CD4-positive, alpha-beta T cell treated with Interleukin-12 subunit alpha and Interleukin-12 subunit beta, for 1 hour (primary cell): ENCODE data around the gene IL36G.

Source experiments
- DNase-seq: peaks from one replicate; pipeline ENCODE4 v3.0.0-alpha.2; 2020

The IL36G gene

DNA sequence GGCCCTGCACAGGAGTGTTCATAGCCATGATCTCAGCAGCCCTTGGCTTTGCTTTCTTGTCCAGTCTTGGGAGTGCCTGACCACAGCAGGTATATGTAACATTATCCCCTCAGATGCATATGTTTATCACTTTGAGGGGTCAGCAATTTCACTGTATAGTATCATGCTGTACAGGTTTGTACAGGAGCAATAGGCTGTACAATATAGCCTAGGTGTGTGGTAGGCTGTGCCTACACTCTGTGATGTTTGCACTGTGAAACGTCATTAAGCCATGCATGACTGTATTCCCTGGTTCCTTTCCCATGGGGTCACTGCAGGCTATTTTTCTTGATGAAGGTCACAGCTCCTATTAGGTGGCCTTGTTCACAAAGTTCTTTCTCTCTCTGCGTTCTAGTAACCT, 4.7 kb upstream of the IL36G start:
- DNase-seq, result no peak

GRCh38 chr2:112979731-112980130, 1.9 kb downstream of the IL36G start:
- no peak for DNase-seq

DNA sequence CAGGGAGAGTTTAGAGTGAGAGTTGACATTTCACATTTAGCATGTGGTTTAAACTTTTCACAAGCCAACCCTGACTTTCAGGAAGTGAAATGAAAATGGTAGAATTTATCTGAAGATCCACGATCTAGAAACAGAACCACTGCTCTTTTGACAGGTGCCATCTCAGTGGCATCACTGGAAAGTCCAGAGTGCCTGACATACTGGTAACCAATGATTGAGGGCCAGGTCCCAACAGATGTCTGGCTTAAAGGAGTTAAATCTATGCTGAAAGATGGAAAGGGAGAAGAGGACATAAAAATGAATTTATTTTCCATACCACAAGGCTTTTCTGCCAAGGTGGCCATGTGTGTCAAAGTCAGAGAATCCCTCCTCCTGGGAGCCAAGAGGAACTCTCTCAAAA, 2.7 kb downstream of the IL36G start:
- no peak for DNase-seq

DNA sequence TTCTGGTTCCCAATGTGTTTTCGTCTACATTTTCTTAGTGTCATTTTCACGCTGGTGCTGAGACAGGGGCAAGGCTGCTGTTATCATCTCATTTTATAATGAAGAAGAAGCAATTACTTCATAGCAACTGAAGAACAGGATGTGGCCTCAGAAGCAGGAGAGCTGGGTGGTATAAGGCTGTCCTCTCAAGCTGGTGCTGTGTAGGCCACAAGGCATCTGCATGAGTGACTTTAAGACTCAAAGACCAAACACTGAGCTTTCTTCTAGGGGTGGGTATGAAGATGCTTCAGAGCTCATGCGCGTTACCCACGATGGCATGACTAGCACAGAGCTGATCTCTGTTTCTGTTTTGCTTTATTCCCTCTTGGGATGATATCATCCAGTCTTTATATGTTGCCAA, 7.3 kb downstream of the IL36G start:
- peak; percentile 21 for DNase-seq

DNA sequence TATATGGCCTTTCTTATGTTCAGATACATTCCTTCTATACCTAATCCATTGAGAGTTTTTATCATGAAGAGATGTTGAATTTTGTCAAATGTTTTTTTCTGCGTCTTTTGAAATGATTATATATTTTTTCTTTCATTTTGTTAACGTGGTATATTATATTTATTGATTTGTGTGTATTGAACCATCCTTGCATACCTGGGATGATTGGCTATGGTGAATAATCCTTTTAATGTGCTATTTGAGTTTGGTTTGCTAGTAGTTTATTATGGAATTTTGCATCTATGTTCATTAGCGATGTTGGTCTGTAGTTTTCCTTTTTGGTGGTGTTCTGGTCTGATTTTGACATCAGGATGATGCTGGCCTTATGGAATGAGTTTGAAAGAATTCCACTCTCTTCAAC, 11.8 kb downstream of the IL36G start:
- no peak for DNase-seq

DNA sequence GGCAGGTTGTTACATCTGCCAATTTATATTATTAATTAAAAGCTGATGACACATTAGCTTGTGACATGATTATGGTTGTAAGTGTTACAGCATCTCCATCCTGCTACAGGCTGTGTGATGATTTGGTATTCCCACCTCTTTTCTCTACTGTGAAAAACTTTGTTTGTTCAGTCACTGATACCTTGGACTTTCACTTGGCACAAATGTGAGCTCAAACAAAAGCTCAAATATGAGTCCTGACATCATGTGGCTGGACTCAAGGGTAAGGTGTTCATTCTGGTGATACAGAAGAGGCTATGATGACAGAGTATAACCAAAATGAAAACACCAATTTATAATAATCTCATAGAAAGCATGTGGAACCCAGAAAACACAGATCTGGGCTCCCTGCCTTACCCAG, 16.0 kb downstream of the IL36G start:
- no peak for DNase-seq

GRCh38 chr2:112994648-112995047, 16.8 kb downstream of the IL36G start:
- no peak for DNase-seq

DNA sequence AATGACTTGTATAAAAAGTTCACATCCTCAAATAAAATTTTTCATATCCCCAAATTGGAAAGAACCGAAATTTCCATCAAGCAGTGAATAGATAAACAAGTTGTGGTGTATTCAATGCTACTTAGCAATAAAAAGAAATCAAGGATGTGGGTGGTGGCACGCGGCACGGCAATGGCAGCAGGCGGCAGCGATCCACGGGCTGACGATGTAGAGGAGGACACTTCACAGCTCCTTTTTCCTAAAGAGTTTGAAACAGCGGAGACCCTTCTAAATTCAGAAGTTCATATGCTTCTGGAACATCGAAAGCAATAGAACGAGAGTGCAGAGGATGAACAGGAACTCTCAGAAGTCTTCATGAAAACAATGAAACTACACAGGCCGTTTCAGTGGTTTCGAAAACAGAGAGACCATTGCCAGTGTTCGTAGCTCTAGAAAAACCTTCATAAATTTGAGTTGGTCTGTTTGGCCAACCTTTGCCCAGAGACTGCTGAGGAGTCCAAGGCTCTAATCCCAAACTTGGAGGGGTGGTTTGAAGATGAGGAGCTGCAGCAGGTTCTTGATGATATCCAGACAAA, 17.6 kb downstream of the IL36G start:
- DNase-seq, result peak; percentile 14

GRCh38 chr2:112996635-112997034, 18.8 kb downstream of the IL36G start:
- DNase-seq, result peak; percentile 79

DNA sequence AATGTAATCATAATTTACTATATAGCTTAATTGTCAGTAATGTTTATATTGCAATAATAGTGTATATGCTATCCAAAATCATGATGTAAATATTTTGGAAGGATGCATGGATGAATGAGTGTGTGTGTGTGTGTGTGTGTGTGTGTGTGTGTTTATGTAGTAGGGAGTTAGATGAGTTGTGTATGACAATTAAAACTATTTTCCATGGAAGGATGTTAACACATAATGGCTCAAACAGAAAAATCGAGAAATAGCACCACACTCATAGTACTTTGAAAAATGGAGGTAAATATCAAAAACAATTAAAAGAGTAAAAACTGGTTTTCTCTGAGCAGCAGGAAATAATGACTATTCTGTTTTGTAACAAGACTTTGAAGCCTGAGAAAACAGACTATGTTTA, 19.3 kb downstream of the IL36G start:
- DNase-seq, result no peak

GRCh38 chr2:113000436-113000835, 22.6 kb downstream of the IL36G start:
- no peak for DNase-seq

DNA sequence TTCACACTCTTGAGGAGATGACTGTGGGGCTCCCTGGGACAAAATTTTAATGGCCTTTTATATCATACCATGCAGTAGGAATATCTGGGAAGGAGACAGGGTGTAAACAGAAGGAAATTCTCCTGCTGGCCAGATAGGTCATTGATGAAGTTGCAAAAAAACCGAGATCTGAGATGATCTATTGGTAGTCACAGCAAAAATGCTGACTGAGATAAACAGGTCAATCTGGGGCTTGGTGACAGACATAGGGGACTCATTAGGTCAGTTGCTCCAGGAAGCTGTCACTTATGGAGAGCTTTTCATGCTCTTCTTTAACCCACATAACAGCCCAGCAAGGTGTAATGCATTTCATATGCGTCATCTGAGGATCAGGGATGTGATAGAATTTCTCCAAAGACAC, 24.9 kb downstream of the IL36G start:
- DNase-seq, result no peak

DNA sequence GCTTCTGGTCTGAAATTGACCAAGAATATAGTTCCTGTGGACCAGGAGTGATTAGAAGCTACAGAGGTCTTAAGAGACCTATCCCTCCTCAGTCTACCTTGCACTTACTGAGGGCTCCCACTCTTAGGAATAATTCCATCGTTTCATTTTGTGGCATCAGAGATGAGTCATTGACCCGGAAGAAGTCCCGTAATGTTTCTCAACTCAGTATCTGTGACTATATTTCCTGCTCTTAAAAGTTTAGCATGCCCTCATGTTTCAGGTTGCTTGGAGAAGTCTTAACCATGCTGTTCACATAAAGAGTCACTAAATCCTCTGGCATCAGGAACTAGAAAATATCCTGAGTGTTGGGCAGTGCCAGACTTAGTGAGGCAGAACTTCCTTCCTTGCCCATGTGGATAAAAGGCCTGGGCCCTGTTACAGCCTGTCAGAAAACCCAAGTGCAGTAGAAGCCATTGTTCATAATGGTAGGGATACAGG, 27.3 kb downstream of the IL36G start, which contains the start of gene IL36A:
IL36A (plus strand) TSS at position 430 of the 480 bp plus-strand sequence. CDS start 413 bp downstream, outside the sequence.
- no peak for DNase-seq

DNA sequence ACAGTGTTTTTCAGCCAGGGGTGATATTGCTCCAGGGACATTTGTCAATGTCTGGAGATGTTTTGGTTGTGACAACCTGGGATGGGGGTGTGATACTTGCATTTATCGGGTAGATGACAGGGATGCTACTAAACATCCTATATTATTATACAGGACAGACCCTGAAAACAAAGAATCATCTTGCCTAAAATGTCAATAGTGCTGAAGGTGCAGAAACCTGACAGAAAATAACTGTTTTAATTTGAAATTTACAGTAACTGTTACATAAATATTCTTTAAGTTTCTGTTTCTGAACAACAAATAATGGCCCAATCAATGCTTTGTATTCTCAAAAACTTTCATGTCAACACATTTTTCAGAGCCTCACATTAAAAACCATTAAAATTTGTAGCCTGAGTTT, 29.4 kb downstream of the IL36G start:
- no peak for DNase-seq

GRCh38 chr2:113009622-113010021, 31.8 kb downstream of the IL36G start:
- DNase-seq, result no peak

DNA sequence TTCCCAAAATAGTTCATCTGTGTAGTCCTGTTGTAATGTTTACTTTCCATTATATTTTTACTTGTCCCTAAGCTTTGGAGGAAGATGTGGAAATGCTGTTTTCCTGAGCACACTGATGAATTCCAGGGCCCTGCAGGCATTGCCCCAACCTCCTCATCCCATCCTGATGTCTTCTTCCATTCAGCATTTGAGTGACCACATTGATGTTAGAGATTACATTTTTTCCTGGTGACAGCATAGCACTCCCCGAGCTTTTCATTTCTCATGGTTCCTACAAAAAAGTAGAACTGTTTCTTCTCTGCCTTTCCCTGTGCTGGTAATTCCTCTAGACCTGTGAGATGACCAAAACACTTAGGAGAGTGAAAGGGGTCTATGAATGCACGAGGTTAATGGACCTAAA, 32.3 kb downstream of the IL36G start:
- DNase-seq, result no peak

DNA sequence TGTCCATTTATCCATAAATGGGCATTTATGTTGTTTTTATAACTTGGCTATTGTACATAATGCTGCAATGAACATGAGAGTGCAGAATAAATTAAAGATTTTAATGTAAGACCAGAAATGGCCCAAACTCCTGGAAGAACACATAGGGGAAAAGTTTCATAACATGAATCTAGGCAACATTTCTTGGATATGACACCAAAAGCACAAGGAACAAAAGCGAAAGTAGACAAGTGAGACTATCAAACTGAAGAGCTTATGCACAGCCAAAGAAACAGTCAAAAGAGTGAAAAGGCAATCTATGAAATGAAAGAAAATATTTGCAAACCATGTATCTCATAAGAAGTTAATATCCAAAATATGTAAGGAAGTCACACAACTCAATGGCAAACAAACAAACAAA, 33.3 kb downstream of the IL36G start:
- no peak for DNase-seq

GRCh38 chr2:113012436-113013335, 34.9 kb downstream of the IL36G start:
- no peak for DNase-seq

DNA sequence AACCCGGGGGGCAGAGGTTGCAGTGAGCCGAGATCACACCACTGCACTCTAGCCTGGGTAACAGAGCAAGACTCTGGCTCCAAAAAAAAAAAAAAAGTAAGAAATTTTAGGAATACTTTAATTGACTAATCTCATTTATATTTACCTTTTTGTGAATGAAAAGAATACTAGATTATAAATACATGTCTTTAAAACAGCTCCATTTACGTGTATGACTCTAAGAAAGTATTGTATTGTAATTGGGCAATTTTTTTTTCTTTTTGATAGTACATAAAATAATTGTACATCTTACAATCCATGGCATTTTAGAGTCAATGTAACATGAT, 35.5 kb downstream of the IL36G start:
- no peak for DNase-seq

GRCh38 chr2:113014067-113014466, 36.3 kb downstream of the IL36G start:
- no peak for DNase-seq

DNA sequence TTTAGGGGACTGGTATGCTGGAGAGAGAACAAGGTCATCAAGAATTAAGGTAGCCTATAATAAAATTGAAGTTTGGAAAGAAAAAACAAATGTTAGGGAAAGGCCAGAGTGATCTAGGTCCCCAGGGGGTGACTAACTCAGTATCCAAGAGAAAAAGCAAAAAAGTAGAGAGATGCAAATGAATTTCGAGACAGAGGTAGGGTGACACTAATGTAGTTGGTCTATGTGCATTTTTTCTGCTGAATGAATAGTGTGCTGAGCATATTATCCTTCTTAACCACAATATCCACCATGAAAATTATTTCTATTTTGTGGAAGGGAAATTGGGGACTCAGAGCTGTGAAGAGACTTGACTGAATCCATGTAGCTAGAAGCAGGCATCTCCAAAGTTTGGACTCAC, 37.2 kb downstream of the IL36G start:
- no peak for DNase-seq

- no peak for DNase-seq
Measured at GRCh38 chr2:113015655-113016054, 37.8 kb downstream of the IL36G start.

GRCh38 chr2:113018509-113018908, 40.7 kb downstream of the IL36G start:
- no peak for DNase-seq

- no peak for DNase-seq
Measured at GRCh38 chr2:113021312-113021711, 43.5 kb downstream of the IL36G start.

DNA sequence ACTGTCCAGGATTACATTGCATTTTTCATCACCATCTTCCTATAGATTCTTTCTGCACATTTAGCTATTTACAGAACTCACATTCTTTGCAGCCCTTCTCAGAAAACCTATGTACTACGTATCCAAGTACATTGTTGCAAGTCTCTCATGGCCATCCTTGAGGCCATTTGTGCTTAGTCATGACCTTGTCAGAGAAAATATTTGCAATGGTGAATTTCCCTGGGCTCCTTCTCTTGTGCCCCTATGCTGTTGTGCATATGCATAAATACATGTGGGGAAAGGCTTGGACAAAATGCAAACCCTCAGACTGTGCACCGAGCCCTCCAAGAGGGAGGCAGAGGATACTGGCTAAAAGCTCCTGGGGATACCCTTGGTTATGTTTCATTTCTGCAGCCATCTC, 47.0 kb downstream of the IL36G start:
- DNase-seq, result no peak
